ENCODE data around the gene RAD54L. TPM values are rescaled to one million over a fixed set of nuclear protein-coding genes. Genes with fewer than 3 reads are reported as not detected.

Gene RAD54L
- total and polyA plus RNA-seq, 9 donors = 2.8 to 9.2 (median 7.8) TPM

- Histone ChIP-seq H3K4me3 (ENCODE audit: low read length) (peak overlapping the region; percentile 95), H3K27me3 (ENCODE audit: control insufficient read depth, insufficient read depth, low read length) (no peaks in the 10 kb centered on the region), H3K4me1 (ENCODE audit: control insufficient read depth, insufficient read depth, low read length) (peaks cover 27% of the 10 kb centered on the region), H3K9me3 (replicated peaks; ENCODE audit: control insufficient read depth, low read depth, low read length) (no peaks in the 10 kb centered on the region), H3K27ac (ENCODE audit: low read length) (peak overlapping the region; percentile 99), H3K36me3 (ENCODE audit: control insufficient read depth, insufficient read depth, low read length) (peaks cover 20% of the 10 kb centered on the region)
- 4% methylated on average over 17 of the region's 17 CpGs for WGBS (ENCODE audit: insufficient coverage)
- no peak for DNase-seq
These were observed 53.8 kb downstream of the RAD54L start for GRCh38 chr1:46301406-46301807.

GRCh38 chr1:46301808-46302640, 54.5 kb downstream of the RAD54L start:
- peak overlapping the region; percentile 95 for H3K4me3 ChIP-seq (ENCODE audit: low read length)
- H3K36me3 ChIP-seq (ENCODE audit: control insufficient read depth, insufficient read depth, low read length) = peaks cover 14% of the 10 kb centered on the region
- H3K4me1 ChIP-seq (ENCODE audit: control insufficient read depth, insufficient read depth, low read length) = peaks cover 27% of the 10 kb centered on the region
- H3K27me3 ChIP-seq (ENCODE audit: control insufficient read depth, insufficient read depth, low read length) = no peaks in the 10 kb centered on the region
- WGBS (ENCODE audit: insufficient coverage) = 0% methylated on average over 79 of the region's 79 CpGs
- H3K9me3 ChIP-seq (replicated peaks; ENCODE audit: control insufficient read depth, low read depth, low read length) = no peaks in the 10 kb centered on the region
- peak overlapping the region; percentile 99 for H3K27ac ChIP-seq (ENCODE audit: low read length)
- DNase-seq = peak; percentile 73

- H3K27ac ChIP-seq (ENCODE audit: low read length) = peak overlapping the region; percentile 99
- no peaks in the 10 kb centered on the region for H3K9me3 ChIP-seq (replicated peaks; ENCODE audit: control insufficient read depth, low read depth, low read length)
- WGBS (ENCODE audit: insufficient coverage) = 0% methylated on average over 31 of the region's 32 CpGs
- peaks cover 8% of the 10 kb centered on the region for H3K36me3 ChIP-seq (ENCODE audit: control insufficient read depth, insufficient read depth, low read length)
- peak overlapping the region; percentile 95 for H3K4me3 ChIP-seq (ENCODE audit: low read length)
- peak; percentile 59 for DNase-seq
- H3K4me1 ChIP-seq (ENCODE audit: control insufficient read depth, insufficient read depth, low read length) = peaks cover 27% of the 10 kb centered on the region
- H3K27me3 ChIP-seq (ENCODE audit: control insufficient read depth, insufficient read depth, low read length) = no peaks in the 10 kb centered on the region
These were observed 55.1 kb downstream of the RAD54L start for GRCh38 chr1:46302641-46303037.

GRCh38 chr1:46303038-46303871, 55.7 kb downstream of the RAD54L start, which contains the start of the genes LRRC41 and UQCRH:
Gene LRRC41, minus strand, starts transcription at chr1:46303616. Its CDS starts 294 bp downstream, at chr1:46303322.
Gene UQCRH, plus strand, starts transcription at chr1:46303698. Its CDS starts 69 bp downstream, at chr1:46303767.
- Histone ChIP-seq H3K27me3 (ENCODE audit: control insufficient read depth, insufficient read depth, low read length) (no peaks in the 10 kb centered on the region), H3K27ac (ENCODE audit: low read length) (peak within 1 kb of the TSS; percentile 99), H3K4me1 (ENCODE audit: control insufficient read depth, insufficient read depth, low read length) (peaks cover 27% of the 10 kb centered on the region), H3K36me3 (ENCODE audit: control insufficient read depth, insufficient read depth, low read length) (peaks cover 6% of the 10 kb centered on the region), H3K9me3 (replicated peaks; ENCODE audit: control insufficient read depth, low read depth, low read length) (no peaks in the 10 kb centered on the region), H3K4me3 (ENCODE audit: low read length) (peak within 1 kb of the TSS; percentile 95)
- DNase-seq = peak; percentile 98
- under 1% methylated on average over 38 of the region's 61 CpGs for WGBS (ENCODE audit: insufficient coverage)

GRCh38 chr1:46303872-46304326, 56.3 kb downstream of the RAD54L start:
- peaks cover 27% of the 10 kb centered on the region for H3K4me1 ChIP-seq (ENCODE audit: control insufficient read depth, insufficient read depth, low read length)
- no peaks in the 10 kb centered on the region for H3K27me3 ChIP-seq (ENCODE audit: control insufficient read depth, insufficient read depth, low read length)
- WGBS (ENCODE audit: insufficient coverage) = 0% methylated on average over 5 of the region's 14 CpGs
- peaks cover 6% of the 10 kb centered on the region for H3K36me3 ChIP-seq (ENCODE audit: control insufficient read depth, insufficient read depth, low read length)
- H3K9me3 ChIP-seq (replicated peaks; ENCODE audit: control insufficient read depth, low read depth, low read length) = no peaks in the 10 kb centered on the region
- H3K27ac ChIP-seq (ENCODE audit: low read length) = peak overlapping the region; percentile 99
- H3K4me3 ChIP-seq (ENCODE audit: low read length) = peak overlapping the region; percentile 95
- DNase-seq = peak; percentile 15

- no peaks in the 10 kb centered on the region for H3K9me3 ChIP-seq (replicated peaks; ENCODE audit: control insufficient read depth, low read depth, low read length)
- H3K36me3 ChIP-seq (ENCODE audit: control insufficient read depth, insufficient read depth, low read length) = peaks cover 21% of the 10 kb centered on the region
- DNase-seq = no peak
- H3K27ac ChIP-seq (ENCODE audit: low read length) = no peak overlapping the region
- 100% methylated on average over 1 of the region's 8 CpGs for WGBS (ENCODE audit: insufficient coverage)
- H3K4me1 ChIP-seq (ENCODE audit: control insufficient read depth, insufficient read depth, low read length) = peaks cover 14% of the 10 kb centered on the region
- no peak overlapping the region for H3K4me3 ChIP-seq (ENCODE audit: low read length)
- H3K27me3 ChIP-seq (ENCODE audit: control insufficient read depth, insufficient read depth, low read length) = no peaks in the 10 kb centered on the region
These were observed 58.6 kb downstream of the RAD54L start for GRCh38 chr1:46306159-46306530.

- Histone ChIP-seq H3K27me3 (ENCODE audit: control insufficient read depth, insufficient read depth, low read length) (no peaks in the 10 kb centered on the region), H3K9me3 (replicated peaks; ENCODE audit: control insufficient read depth, low read depth, low read length) (no peaks in the 10 kb centered on the region), H3K4me3 (ENCODE audit: low read length) (no peak overlapping the region), H3K4me1 (ENCODE audit: control insufficient read depth, insufficient read depth, low read length) (peaks cover 5% of the 10 kb centered on the region), H3K36me3 (ENCODE audit: control insufficient read depth, insufficient read depth, low read length) (peaks cover 46% of the 10 kb centered on the region), H3K27ac (ENCODE audit: low read length) (no peak overlapping the region)
- no peak for DNase-seq
- WGBS (ENCODE audit: insufficient coverage) = 92% methylated on average over 4 of the region's 16 CpGs
These were observed 62.0 kb downstream of the RAD54L start for GRCh38 chr1:46309401-46310159.

- Histone ChIP-seq H3K9me3 (replicated peaks; ENCODE audit: control insufficient read depth, low read depth, low read length) (no peaks in the 10 kb centered on the region), H3K4me1 (ENCODE audit: control insufficient read depth, insufficient read depth, low read length) (no peaks in the 10 kb centered on the region), H3K36me3 (ENCODE audit: control insufficient read depth, insufficient read depth, low read length) (peaks cover 51% of the 10 kb centered on the region), H3K4me3 (ENCODE audit: low read length) (no peak overlapping the region), H3K27me3 (ENCODE audit: control insufficient read depth, insufficient read depth, low read length) (no peaks in the 10 kb centered on the region), H3K27ac (ENCODE audit: low read length) (no peak overlapping the region)
- DNase-seq = no peak
- 95% methylated on average over 3 of the region's 4 CpGs for WGBS (ENCODE audit: insufficient coverage)
These were observed 62.8 kb downstream of the RAD54L start for GRCh38 chr1:46310321-46310720.

GRCh38 chr1:46315669-46316403, 68.3 kb downstream of the RAD54L start:
- WGBS (ENCODE audit: insufficient coverage) = no CpG with 5 or more reads among the region's 3 CpGs
- no peak overlapping the region for H3K4me3 ChIP-seq (ENCODE audit: low read length)
- H3K36me3 ChIP-seq (ENCODE audit: control insufficient read depth, insufficient read depth, low read length) = peaks cover 41% of the 10 kb centered on the region
- no peaks in the 10 kb centered on the region for H3K9me3 ChIP-seq (replicated peaks; ENCODE audit: control insufficient read depth, low read depth, low read length)
- no peak overlapping the region for H3K27ac ChIP-seq (ENCODE audit: low read length)
- no peaks in the 10 kb centered on the region for H3K4me1 ChIP-seq (ENCODE audit: control insufficient read depth, insufficient read depth, low read length)
- no peak for DNase-seq
- H3K27me3 ChIP-seq (ENCODE audit: control insufficient read depth, insufficient read depth, low read length) = no peaks in the 10 kb centered on the region
